Endodermal cell (in vitro differentiated cells): Measurements from ENCODE around the gene WSCD1. TPM values are rescaled to one million over a fixed set of nuclear protein-coding genes. Genes with fewer than 3 reads are reported as not detected.

Experiments
- DNase-seq: peaks from one replicate; pipeline ENCODE4 v3.0.0-alpha.2; 2017
- H3K27ac ChIP-seq: 2 replicates; pipeline ENCODE4 v1.5.1; 2013; ENCODE audit warnings: mild to moderate bottlenecking, low read depth, low read length, moderate library complexity
- H3K27me3 ChIP-seq: 2 replicates; pipeline ENCODE4 v1.6.1; 2013; ENCODE audit warnings: mild to moderate bottlenecking, low read length, moderate library complexity; ENCODE audit not compliant: insufficient read depth, control insufficient read depth, poor library complexity, severe bottlenecking
- H3K36me3 ChIP-seq: 2 replicates; pipeline ENCODE4 v1.7.0; 2013; ENCODE audit warnings: mild to moderate bottlenecking, low read length, moderate library complexity; ENCODE audit not compliant: control insufficient read depth, insufficient read depth
- H3K4me1 ChIP-seq: one replicate; pipeline ENCODE4 v1.7.0; 2013; ENCODE audit warnings: low read length; ENCODE audit not compliant: control insufficient read depth, insufficient read depth
- H3K4me3 ChIP-seq: 2 replicates; pipeline ENCODE4 v1.5.1; 2013; ENCODE audit warnings: mild to moderate bottlenecking, low read length, moderate library complexity
- H3K9ac ChIP-seq: 2 replicates; pipeline ENCODE4 v1.6.1; 2013; ENCODE audit warnings: mild to moderate bottlenecking, low read length, moderate library complexity; ENCODE audit not compliant: poor library complexity, severe bottlenecking; ENCODE audit errors: extremely low read depth
- H3K9me3 ChIP-seq: 2 replicates; pipeline ENCODE4 v1.6.1; 2013; ENCODE audit warnings: mild to moderate bottlenecking, low read length, moderate library complexity; ENCODE audit not compliant: control insufficient read depth
- H3K27ac Mint-ChIP-seq: 2 replicates; pipeline ENCODE4 v1.8.0; 2020; ENCODE audit warnings: mixed read lengths
- H3K27me3 Mint-ChIP-seq: 2 replicates; pipeline ENCODE4 v1.8.0; 2021; ENCODE audit warnings: mild to moderate bottlenecking, mixed read lengths; ENCODE audit not compliant: insufficient read depth
- H3K36me3 Mint-ChIP-seq: 2 replicates; pipeline ENCODE4 v1.8.0; 2020; ENCODE audit warnings: low read depth, mixed read lengths
- H3K4me1 Mint-ChIP-seq: 2 replicates; pipeline ENCODE4 v1.8.0; 2020; ENCODE audit warnings: mixed read lengths
- H3K4me3 Mint-ChIP-seq: 2 replicates; pipeline ENCODE4 v1.8.0; 2020; ENCODE audit warnings: mild to moderate bottlenecking, moderate library complexity, mixed read lengths
- H3K9me3 Mint-ChIP-seq: 2 replicates; pipeline ENCODE4 v1.8.0; 2020; ENCODE audit warnings: mild to moderate bottlenecking, mixed read lengths
- CTCF ChIP-seq: fragments of 200-600 bp; sonication (generic); conservative IDR thresholded peaks from 2 replicates; pipeline ENCODE4 v1.5.0; 2021; ENCODE audit warnings: antibody characterized with exemption, mild to moderate bottlenecking
- WGBS, 2 experiments: methylation state at CpG; one replicate each; pipeline versions ENCODE4 v1.1.5 to v1.1.7; 2013; ENCODE audit warnings: missing lambda C conversion rate in 2 of 2, mixed read lengths in 1 of 2; ENCODE audit not compliant: insufficient coverage in 1 of 2, insufficient read length in 1 of 2; 5-methylcytosine and 5-hydroxymethylcytosine counted together
- total RNA-seq, 2 donors: library from RNA; stranded (reverse); fragmentation: NEBNext Ultra II Directional in 1 of 2; extraction: Animal tissue kit (Norgen Biotek cat#: 25700) in 1 of 2; gene quantifications; 2 replicates in 1 of 2; 3 replicates in 1 of 2; pipeline ENCODE4 v1.2.1, GENCODE V29; 2021

WSCD1 gene
- total RNA-seq, 2 donors from 2014 or later: 6.5 to 7.7 TPM

- peaks cover 25% of the 10 kb centered on the region for H3K4me1 ChIP-seq
- TF ChIP-seq CTCF: peak; percentile 61
- peaks cover 7% of the 10 kb centered on the region for H3K9me3 Mint-ChIP-seq
- peak overlapping the region; percentile 42 for H3K4me3 ChIP-seq
- peak overlapping the region; percentile 65 for H3K27ac Mint-ChIP-seq
- WGBS, 2 experiments: 61 to 100% methylated on average over 1 to 9 of the region's 9 CpGs
- H3K9me3 ChIP-seq: peaks cover 4% of the 10 kb centered on the region
- H3K27me3 Mint-ChIP-seq: peaks cover 38% of the 10 kb centered on the region
- no peak overlapping the region for H3K27ac ChIP-seq
- DNase-seq: peak; percentile 61
- H3K4me3 Mint-ChIP-seq: no peak overlapping the region
- no peak overlapping the region for H3K9ac ChIP-seq
- no peaks in the 10 kb centered on the region for H3K36me3 Mint-ChIP-seq
- no peaks in the 10 kb centered on the region for H3K27me3 ChIP-seq
- peaks cover 35% of the 10 kb centered on the region for H3K4me1 Mint-ChIP-seq
- no peaks in the 10 kb centered on the region for H3K36me3 ChIP-seq
These were observed 102.6 kb downstream of the WSCD1 start for GRCh38 chr17:6172642-6173330.

GRCh38 chr17:6173653-6174052, 103.5 kb downstream of the WSCD1 start:
- Histone ChIP-seq H3K4me1 (peaks cover 25% of the 10 kb centered on the region), H3K36me3 (no peaks in the 10 kb centered on the region), H3K9me3 (peaks cover 4% of the 10 kb centered on the region), H3K9ac (no peak overlapping the region), H3K27me3 (no peaks in the 10 kb centered on the region), H3K27ac (no peak overlapping the region), H3K4me3 (no peak overlapping the region)
- no peak overlapping the region for H3K4me3 Mint-ChIP-seq
- peaks cover 33% of the 10 kb centered on the region for H3K4me1 Mint-ChIP-seq
- 85% methylated on average over 2 of the region's 2 CpGs; no CpG with 5 or more reads in 1 of the 2 experiments for WGBS, 2 experiments
- H3K27me3 Mint-ChIP-seq: peaks cover 38% of the 10 kb centered on the region
- DNase-seq: peak; percentile 55
- no peaks in the 10 kb centered on the region for H3K36me3 Mint-ChIP-seq
- H3K9me3 Mint-ChIP-seq: peaks cover 7% of the 10 kb centered on the region
- no peak overlapping the region for H3K27ac Mint-ChIP-seq
- TF ChIP-seq CTCF: no peak
